ENCODE measurements around the gene ZNF695.
"Not testable (repeated sequence)": the region's sequence is repeated elsewhere in the genome, so short reads cannot be mapped to it uniquely, and the experiment has no call there.

Gene ZNF695

DNA sequence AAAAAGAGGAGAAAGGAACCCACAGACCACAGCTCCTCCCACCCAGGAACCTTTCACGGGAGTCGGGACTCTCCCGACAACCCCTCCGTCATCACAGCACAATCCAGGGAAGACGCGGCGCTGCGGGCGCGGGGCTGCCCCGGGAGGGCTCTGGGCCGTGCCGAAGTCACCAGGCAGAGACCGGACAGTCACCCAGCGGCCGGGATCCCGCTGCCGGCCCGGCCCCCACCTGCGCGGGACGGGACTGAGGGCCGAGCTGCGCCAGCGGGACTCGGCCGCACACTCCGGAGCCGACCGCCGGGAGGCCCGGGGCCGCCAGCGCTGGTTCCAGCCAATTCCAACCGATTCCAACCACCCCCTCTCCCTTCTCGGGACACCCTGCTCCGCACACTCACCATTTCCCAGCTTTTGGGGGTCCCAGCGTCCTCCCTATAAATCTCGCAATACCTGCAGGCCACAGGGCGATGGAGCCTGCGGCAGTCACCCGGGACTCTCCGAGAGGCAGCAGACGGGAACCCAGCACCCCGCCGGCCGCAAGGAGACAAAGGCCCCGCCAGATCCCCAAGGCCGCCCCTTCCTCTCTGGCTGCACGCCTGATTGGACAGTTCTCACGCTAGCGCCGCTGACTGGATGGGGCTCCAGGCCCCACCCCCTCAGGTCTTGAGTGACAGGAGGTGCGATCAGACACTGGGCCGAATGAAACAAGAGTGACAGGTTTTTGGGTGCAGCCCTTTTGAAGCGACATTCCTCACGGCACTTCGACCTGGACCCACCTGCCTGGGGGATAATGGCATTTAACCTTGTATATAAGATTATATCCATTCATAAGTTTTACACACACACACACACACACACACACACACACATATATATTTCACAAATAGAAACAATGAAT lies at the start of gene ZNF695:
ZNF695 (minus strand) TSS at position 547 of the 895 bp plus-strand sequence; CDS start at position 398, 149 bp downstream.
- no peak within 1 kb of the TSS for H3K27ac ChIP-seq
- peak within 1 kb of the TSS; percentile 14 to 64 (median 54) for H3K4me3 ChIP-seq

DNA sequence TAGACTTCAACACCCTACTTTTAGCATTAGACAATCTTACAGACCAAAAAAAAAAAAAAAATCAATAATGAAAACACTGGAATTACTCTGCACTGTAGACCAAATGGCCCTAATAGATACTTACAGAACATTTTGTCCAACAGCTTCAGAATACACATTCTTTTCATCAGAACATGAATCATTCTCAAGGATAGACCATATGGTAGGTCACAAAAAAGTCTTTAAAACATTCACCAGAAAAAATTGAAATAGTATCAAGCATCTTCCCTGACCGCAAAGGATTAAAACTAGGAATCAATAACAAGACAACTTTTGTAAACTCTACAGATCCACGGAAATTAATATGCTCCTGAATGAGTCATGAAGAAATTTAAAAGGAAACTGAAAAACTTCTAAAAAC lies 48.2 kb upstream of the ZNF695 start:
- H3K27ac ChIP-seq: no peak overlapping the region
- H3K4me3 ChIP-seq: no peak overlapping the region

DNA sequence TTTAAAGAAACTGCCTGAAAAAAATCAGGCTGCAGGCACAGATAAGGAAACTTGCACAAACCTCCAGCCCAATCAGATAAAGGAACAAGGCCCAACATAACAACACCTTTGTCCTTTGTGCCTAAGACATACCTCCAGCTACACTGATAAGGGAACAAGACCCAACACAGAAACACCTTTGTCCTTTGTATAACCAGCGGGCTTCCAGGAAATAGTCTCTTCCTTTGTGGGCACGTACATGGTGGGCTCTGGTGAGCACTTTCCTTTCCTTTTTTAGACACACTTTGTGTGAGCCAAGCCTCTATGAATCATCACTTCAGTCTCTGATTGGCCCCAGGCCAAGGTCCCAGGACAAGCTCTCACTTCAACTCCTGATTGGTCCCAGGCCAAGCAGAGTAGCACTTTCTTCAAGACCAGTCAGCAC lies 47.1 kb upstream of the ZNF695 start:
- H3K27ac ChIP-seq: no peak overlapping the region
- no peak overlapping the region for H3K4me3 ChIP-seq

DNA sequence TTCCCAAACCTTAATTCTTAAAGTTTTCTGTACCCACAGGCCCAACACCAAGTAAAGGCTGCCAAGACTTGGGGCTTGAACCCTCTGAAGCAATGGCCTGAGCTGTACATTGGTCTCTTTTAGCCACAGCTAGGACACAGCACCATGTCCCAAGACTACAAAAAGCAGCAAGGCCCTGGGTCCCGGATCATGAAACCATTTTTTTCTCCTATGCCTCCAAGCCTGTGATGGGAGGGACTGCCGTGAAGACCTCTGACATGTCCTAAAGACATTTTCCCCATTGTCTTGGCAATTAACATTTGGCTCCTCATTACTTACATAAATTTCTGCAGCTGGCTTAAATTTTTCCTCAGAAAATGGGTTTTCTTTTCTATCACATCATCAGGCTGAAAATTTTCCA lies 39.8 kb upstream of the ZNF695 start:
- no peak overlapping the region for H3K27ac ChIP-seq

DNA sequence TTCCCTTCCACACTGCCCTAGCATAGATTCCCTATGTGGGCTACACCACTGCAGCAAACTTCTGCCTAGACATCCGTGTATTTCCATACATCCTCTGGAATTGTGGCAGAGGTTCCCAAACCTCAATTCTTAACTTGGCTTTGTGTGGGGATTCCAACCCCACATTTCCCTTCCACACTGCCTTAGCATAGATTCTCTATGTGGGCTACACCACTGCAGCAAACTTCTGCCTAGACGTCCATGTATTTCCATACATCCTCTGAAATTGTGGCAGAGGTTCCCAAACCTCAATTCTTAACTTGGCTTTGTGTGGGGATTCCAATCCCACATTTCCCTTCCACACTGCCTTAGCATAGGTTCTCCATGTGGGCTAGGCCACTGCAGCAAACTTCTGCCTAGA lies 39.4 kb upstream of the ZNF695 start:
- Histone ChIP-seq H3K4me3 (no peak overlapping the region), H3K27ac (no peak overlapping the region)

More for the DNA sequence above, 39.8 kb upstream of the ZNF695 start:
- no peak overlapping the region for H3K4me3 ChIP-seq

DNA sequence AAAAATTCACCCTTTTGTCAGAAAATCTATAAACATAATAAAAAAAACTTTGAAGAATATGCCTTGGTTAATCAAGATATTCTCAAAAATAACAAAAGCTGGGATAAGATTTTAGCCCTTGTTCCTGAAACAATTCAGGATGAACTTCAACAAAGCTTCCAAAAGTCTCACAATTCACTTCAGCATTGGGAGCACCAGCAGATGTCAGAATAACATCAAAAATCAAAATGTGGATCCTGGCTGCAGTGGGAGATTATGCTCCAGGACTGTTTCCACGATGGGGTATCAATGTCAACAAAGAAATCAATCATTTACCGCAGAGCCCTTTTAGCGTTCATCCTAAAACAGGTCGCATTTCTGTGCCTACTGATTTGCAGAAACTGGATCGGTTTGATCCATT lies 35.5 kb upstream of the ZNF695 start:
- Histone ChIP-seq H3K4me3 (no peak overlapping the region), H3K27ac (no peak overlapping the region)

DNA sequence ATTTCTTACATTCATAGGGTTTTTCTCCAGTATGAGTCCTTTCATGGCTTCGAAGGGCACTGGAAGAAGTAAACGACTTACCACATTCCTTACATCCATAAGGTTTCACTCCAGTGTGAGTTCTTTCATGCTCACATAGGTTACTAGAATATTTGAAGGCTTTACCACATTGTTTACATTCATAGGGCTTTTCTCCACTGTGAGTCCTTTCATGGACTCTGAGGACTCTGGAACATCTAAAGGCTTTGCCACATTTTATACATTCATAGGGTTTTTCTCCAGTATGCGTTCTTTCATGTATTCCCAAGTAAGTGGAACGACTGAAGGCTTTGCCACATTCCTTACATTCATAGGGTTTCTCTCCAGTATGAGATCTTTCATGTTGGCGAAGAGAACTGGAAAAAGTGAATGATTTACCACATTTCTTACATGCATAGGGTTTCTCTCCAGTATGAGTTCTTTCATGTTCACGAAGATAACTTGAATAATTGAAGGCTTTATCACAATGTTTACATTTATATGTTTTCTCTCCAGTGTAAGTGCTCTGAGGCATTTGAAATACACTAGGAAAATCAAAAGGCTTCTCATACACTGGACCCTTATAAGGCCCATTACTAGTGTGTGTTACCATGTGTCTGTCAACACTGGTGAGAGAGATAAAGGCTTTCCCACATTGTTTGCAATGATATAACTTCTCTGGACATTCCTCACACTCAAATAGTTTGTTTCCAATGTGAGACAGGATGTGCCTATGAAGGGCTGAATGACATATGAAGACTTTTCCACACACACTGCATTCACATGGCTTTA lies 29.9 kb upstream of the ZNF695 start:
- Histone ChIP-seq H3K4me3 (no peak overlapping the region), H3K27ac (no peak overlapping the region)

DNA sequence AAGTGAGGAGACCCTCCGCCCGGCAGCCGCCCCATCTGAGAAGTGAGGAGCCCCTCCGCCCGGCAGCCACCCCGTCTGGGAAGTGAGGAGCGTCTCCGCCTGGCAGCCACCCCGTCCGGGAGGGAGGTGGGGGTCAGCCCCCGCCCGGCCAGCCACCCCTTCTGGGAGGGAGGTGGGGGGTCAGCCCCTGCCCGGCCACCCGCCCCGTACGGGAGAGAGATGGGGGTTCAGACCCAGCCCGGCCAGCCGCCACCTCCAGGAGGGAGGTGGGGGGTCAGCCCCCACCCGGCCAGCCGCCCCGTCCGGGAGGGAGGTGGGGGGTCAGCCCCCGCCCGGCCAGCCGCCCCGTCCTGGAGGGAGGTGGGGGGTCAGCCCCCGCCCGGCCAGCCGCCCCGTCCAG lies 24.4 kb upstream of the ZNF695 start:
- H3K27ac ChIP-seq, H3K4me3 ChIP-seq: not testable (repeated sequence)

DNA sequence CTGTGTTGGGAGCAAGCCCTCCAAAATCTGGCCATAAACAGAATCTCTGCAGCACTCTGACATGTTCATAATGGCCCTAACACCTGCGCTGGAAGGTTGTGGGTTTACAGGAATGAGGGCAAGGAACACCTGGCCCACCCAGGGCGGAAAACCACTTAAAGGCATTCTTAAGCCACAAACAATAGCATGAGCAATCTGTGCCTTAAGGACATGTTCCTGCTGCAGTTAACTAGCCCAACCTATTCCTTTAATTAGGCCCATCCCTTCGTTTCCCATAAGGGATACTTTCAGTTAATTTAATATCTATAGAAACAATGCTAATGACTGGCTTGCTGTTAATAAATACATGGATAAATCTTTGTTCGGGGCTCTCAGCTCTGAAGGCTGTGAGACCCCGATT lies 16.8 kb upstream of the ZNF695 start:
- not testable (repeated sequence) for H3K4me3 ChIP-seq

DNA sequence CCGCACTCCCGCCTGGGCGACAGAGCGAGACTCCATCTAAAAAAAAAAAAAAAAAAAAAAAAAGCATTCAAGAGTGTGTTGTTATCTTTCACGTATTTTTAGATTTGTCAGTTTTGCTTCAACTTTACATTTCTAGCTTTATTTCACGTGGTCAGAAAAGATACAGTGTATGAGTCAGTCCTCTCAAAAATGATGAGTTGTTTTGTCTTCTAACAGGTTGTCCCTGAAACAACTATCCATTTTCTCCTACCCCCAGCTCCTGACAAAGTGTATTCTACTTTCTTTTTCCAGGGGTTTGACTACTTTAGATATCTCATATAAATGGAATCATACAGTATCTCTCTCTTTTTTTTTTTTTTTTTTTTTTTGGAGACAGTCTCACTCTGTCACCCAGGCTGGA lies 5.5 kb upstream of the ZNF695 start:
- Histone ChIP-seq H3K27ac (no peak overlapping the region), H3K4me3 (no peak overlapping the region)

More for the DNA sequence above, 16.8 kb upstream of the ZNF695 start:
- not testable (repeated sequence) for H3K27ac ChIP-seq

DNA sequence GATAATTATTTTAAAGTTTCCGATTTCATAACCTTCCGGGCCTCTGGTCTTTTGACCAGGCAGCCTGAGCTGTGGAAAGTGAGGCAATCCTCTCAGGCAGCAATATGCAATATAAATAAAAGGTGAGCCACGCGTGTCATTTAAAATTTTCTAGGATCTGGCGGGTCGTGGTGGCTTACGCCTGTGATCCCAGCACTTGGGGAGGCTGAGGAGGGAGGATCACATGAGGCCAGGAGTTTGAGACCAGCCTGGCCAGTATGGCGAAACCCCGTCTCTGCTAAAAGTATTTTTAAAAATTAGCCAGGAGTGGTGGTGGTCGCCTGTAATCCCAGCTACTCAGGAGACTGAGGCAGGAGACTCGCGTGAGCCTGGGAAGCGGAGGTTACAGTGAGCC lies 546 bp upstream of the ZNF695 start:
- H3K4me3 ChIP-seq: peak overlapping the region in 2 of 7 experiments; percentile 54 to 60
- H3K27ac ChIP-seq: no peak overlapping the region

DNA sequence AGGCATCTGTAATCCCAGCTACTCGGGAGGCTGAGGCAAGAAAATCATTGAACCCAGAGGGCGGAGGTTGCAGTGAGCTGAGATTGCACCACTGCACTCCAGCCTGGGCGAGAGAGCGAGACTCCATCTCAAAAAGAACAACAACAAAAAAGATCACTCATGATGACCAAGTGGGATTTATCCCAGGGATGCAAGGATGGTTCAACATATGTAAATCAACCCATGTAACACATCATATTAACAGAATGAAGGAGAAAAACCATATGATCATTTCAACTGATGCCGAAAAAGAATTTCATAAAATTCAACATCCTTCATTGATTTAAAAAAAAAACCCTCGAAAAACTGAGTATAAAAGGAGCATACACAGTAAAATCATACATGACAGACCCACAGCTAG lies 3.8 kb downstream of the ZNF695 start:
- H3K27ac ChIP-seq, H3K4me3 ChIP-seq: not testable (repeated sequence)

DNA sequence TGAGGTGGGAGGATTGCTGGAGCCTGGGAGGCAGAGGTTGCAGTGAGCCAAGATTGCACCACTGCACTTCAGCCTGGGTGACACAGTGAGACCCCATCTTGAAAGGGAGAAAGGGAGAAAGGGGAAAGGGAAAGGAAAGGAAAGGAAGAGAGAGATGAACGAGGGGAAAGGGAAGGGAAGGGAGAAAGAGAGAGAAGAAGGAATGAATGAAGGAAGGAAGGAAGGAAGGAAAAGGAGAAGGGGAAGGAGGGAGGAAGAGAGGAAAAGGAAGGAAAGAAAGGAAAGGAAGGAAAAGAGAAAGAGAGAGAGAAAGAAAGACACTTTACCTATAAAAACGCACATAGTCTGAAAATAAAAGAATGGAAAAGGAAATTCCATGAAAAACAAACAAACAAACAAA lies 18.0 kb downstream of the ZNF695 start:
- Histone ChIP-seq H3K27ac (no peak overlapping the region), H3K4me3 (no peak overlapping the region)

DNA sequence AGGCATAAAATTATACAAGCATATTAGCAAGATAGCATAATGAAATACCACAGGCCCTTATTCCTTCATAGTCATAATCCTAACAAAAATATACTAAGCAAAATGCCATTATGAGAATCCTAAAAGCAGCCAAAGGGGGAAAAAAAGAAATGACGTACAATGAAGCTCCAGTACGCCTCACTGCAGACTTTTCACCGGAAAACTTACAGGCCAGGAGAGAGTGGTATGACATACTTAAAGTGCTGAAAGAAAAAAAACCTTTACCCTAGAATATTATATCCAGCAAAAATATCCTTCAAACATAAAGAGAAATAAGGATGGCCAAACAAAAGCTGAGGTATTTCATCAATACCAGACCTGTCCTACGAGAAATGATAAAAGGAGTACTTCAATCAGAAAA lies 19.5 kb downstream of the ZNF695 start:
- no peak overlapping the region for H3K27ac ChIP-seq

DNA sequence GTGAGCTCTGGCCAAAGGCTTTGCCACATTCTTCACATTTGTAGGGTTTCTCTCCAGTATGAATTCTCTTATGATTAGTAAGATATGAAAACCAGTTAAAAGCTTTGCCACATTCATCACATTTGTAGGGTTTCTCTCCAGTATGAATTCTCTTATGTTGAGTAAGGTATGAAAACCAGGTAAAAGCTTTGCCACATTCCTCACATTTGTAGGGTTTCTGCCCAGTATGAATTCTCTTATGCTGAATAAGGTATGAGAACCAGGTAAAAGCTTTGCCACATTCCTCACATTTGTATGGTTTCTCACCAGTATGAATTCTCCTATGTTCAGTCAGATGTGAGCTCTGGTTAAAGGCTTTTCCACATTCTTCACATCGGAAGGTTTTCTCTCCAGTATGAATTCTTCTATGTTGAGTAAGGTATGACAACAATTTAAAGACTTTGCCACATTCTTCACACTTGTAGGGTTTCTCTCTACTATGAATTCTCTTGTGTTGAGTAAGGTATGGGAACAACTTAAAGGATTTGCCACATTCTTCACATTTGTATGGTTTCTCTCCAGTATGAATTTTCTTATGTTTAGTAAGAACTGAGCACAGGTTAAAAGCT lies 20.7 kb downstream of the ZNF695 start:
- H3K27ac ChIP-seq: no peak overlapping the region
- H3K4me3 ChIP-seq: no peak overlapping the region

More for the DNA sequence above, 19.5 kb downstream of the ZNF695 start:
- H3K4me3 ChIP-seq: no peak overlapping the region

DNA sequence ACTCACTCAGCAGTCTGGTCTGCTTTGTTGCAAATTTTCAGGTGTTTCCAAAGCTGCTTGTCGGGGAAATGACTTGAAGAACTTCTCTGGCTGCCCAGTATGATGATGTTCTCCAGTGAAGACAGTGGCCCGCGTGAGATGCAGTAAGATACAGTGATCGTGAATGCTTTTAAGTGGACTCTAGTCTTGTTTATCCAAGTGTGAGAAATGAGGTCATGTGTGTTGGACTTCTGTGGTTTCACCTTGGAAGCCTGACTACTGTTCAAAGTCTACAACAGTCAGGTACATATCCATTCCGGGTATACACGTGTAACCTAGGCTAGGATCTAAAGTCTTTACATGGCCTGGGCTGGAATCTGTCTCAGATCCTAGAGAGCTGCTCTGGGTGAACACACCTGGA lies 29.1 kb downstream of the ZNF695 start:
- Histone ChIP-seq H3K27ac (no peak overlapping the region), H3K4me3 (no peak overlapping the region)

DNA sequence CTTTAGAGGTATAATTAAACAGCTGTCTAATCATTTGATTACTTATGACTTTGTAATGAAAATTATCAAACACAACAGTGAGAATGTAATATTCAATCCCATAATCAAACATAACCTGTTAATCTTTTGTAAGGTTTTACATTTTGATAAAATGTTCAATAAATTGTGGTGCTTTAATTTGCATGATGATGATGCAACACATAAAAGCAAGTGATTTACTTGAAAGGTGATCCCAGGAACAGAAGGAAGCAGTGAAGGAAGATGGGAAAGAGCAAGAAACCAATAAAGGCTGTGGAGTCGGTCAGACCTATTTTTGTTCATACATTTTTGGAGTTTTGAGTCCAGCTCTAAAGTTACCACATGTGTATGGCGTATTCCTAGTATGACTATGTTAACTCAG lies 29.6 kb downstream of the ZNF695 start:
- Histone ChIP-seq H3K4me3 (no peak overlapping the region), H3K27ac (no peak overlapping the region)

DNA sequence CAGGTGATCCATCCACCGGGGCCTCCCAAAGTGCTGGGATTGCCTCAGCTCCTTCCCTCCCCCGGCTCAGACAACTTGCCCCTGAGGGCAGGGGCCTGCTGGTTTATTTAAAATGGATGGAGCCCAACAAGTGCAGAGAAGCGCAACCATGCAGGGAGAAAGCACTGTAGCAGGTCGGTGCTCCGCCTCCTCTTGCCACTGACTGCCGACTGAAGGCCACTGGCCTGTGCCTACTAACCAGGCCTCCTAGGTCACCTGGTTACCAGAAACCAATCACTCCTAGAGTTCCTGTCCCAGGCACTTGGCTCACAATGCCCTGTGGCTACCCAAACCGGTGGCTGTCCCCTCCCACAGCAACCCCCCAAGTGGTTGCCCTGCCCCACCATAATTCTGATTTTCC lies 35.9 kb downstream of the ZNF695 start:
- H3K4me3 ChIP-seq: no peak overlapping the region
- no peak overlapping the region for H3K27ac ChIP-seq

DNA sequence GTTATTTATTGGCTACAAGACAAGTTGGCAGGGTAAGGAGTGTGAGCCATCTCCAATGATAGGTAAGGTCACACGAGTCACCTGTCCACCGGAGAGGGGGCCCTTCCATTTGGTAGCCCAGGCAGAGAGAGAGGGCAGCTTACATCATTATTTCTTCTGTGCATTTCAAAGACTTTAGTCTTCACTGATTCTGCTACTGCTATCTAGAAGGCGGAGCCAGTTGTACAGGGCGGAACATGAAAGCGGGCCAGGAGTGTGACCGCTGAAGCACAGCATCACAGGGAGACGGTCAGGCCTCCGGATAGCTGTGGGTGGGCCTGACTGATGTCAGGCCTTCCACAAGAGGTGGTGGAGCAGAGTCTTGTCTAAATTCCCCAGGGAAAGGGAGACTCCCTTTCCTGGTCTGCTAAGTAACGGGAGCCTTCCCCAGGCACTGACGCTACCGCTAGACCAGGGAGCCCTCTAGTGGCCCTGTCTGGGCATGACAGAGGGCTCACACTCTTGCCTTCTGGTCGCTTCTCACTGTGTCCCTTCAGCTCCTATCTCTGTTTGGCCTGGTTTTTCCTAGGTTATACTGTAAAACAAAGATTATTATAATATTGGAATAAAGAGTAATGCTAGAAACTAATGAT lies 36.7 kb downstream of the ZNF695 start:
- Histone ChIP-seq H3K27ac (no peak overlapping the region), H3K4me3 (no peak overlapping the region)

DNA sequence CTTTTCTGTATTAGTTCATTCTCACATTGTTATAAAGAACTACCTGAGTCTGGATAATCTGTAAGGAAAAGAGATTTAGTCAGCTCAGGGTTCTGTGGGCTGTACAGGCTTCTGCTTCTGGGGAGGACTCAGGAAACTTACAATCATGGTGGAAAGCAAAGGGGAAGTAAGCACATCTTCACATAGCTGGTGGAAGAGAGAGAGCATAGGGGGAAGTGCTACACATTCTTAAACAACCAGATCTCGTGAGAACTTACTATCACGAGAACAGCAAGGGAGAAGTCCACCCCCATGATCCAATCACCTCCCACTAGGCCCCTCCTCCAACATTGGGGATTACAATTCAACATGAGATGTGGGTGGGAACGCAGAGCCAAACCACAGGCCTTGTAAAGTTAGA lies 38.2 kb downstream of the ZNF695 start:
- no peak overlapping the region for H3K4me3 ChIP-seq
- no peak overlapping the region for H3K27ac ChIP-seq

All from skin epidermis (tissue), 12 donors.